H9 (cell line): ENCODE results near the gene ATXN3L. TPM values are rescaled to one million over a fixed set of nuclear protein-coding genes. Genes with fewer than 3 reads are reported as not detected.

ENCODE experiments used
- DNase-seq: peaks from one replicate; pipeline ENCODE4 v3.0.0-alpha.2; 2017
- H2AFZ ChIP-seq: one replicate; pipeline ENCODE4 v1.6.1; 2013; ENCODE audit warnings: mild to moderate bottlenecking, low read length, control low read depth, moderate library complexity
- H2AK5ac ChIP-seq: 2 replicates; pipeline ENCODE4 v1.6.1; 2013; ENCODE audit warnings: low read length, control low read depth, mixed read lengths; ENCODE audit not compliant: insufficient read length
- H2BK120ac ChIP-seq: one replicate; pipeline ENCODE4 v1.6.1; 2013; ENCODE audit warnings: low read depth, mild to moderate bottlenecking, low read length, control low read depth, inconsistent platforms; ENCODE audit not compliant: poor library complexity, severe bottlenecking
- H2BK12ac ChIP-seq: 2 replicates; pipeline ENCODE4 v1.6.1; 2013; ENCODE audit warnings: low read length, control low read depth, mixed read lengths, low read depth; ENCODE audit not compliant: insufficient read length
- H2BK15ac ChIP-seq: 2 replicates; pipeline ENCODE4 v1.6.1; 2013; ENCODE audit warnings: low read depth, low read length, control low read depth
- H2BK20ac ChIP-seq: one replicate; pipeline ENCODE4 v1.6.1; 2013; ENCODE audit warnings: low read depth, mild to moderate bottlenecking, low read length, control low read depth, inconsistent platforms; ENCODE audit not compliant: poor library complexity, severe bottlenecking
- H2BK5ac ChIP-seq: 2 replicates; pipeline ENCODE4 v1.6.1; 2013; ENCODE audit warnings: low read length, control low read depth, mixed read lengths; ENCODE audit not compliant: insufficient read length
- H3K14ac ChIP-seq: 2 replicates; pipeline ENCODE4 v1.6.1; 2013; ENCODE audit warnings: low read length, control low read depth; ENCODE audit not compliant: insufficient read depth
- H3K18ac ChIP-seq: 2 replicates; pipeline ENCODE4 v1.6.1; 2013; ENCODE audit warnings: low read depth, mild to moderate bottlenecking, mixed read lengths, low read length, control low read depth; ENCODE audit not compliant: insufficient read length
- H3K23ac ChIP-seq: 2 replicates; pipeline ENCODE4 v1.6.1; 2013; ENCODE audit warnings: low read length, control low read depth, mixed read lengths, low read depth; ENCODE audit not compliant: insufficient read length
- H3K23me2 ChIP-seq: 2 replicates; pipeline ENCODE4 v1.6.1; 2013; ENCODE audit warnings: low read depth, mild to moderate bottlenecking, mixed read lengths, low read length, control low read depth; ENCODE audit not compliant: insufficient read length, poor library complexity, severe bottlenecking
- H3K27ac ChIP-seq: 2 replicates; pipeline ENCODE4 v1.5.1; 2013; ENCODE audit warnings: low read length, control low read depth, mixed read lengths, low read depth; ENCODE audit not compliant: insufficient read length
- H3K27me3 ChIP-seq: 2 replicates; pipeline ENCODE4 v1.6.1; 2013; ENCODE audit warnings: low read length, control low read depth, inconsistent platforms; ENCODE audit not compliant: insufficient read depth
- H3K4ac ChIP-seq: 2 replicates; pipeline ENCODE4 v1.6.1; 2013; ENCODE audit warnings: low read depth, mild to moderate bottlenecking, control low read depth, inconsistent platforms, low read length, moderate library complexity
- H3K4me1 ChIP-seq: 2 replicates; pipeline ENCODE4 v1.6.1; 2013; ENCODE audit warnings: low read length, control low read depth, inconsistent platforms; ENCODE audit not compliant: insufficient read depth
- H3K4me2 ChIP-seq: 2 replicates; pipeline ENCODE4 v1.6.1; 2013; ENCODE audit warnings: low read length, control low read depth, mixed read lengths; ENCODE audit not compliant: insufficient read length, insufficient read depth
- H3K56ac ChIP-seq: 2 replicates; pipeline ENCODE4 v1.6.1; 2013; ENCODE audit warnings: low read depth, mild to moderate bottlenecking, mixed read lengths, low read length, control low read depth; ENCODE audit not compliant: insufficient read length
- H3K79me1 ChIP-seq: 2 replicates; pipeline ENCODE4 v1.6.1; 2013; ENCODE audit warnings: low read depth, mild to moderate bottlenecking, moderate library complexity, low read length, control low read depth, inconsistent platforms; ENCODE audit not compliant: insufficient read depth, poor library complexity, severe bottlenecking
- H3K79me2 ChIP-seq: 2 replicates; pipeline ENCODE4 v1.6.1; 2013; ENCODE audit warnings: low read length, control low read depth, inconsistent platforms; ENCODE audit not compliant: insufficient read depth
- H3K9ac ChIP-seq: 2 replicates; pipeline ENCODE4 v1.6.1; 2013; ENCODE audit warnings: low read length, control low read depth, mixed read lengths; ENCODE audit not compliant: insufficient read length; ENCODE audit errors: extremely low read depth
- H3K9me3 ChIP-seq: one replicate; pipeline ENCODE4 v1.6.1; 2013; ENCODE audit warnings: low read depth, low read length, inconsistent platforms; ENCODE audit not compliant: control insufficient read depth
- H3T11ph ChIP-seq: one replicate; pipeline ENCODE4 v1.6.1; 2013; ENCODE audit warnings: mild to moderate bottlenecking, low read length, control low read depth, inconsistent platforms
- H4K20me1 ChIP-seq: one replicate; pipeline ENCODE4 v1.6.1; 2013; ENCODE audit not compliant: control insufficient read depth, insufficient read length, insufficient read depth
- H4K5ac ChIP-seq: 2 replicates; pipeline ENCODE4 v1.6.1; 2013; ENCODE audit warnings: low read depth, mild to moderate bottlenecking, mixed read lengths, low read length, control low read depth; ENCODE audit not compliant: insufficient read length
- H4K8ac ChIP-seq: replicated peaks from 2 replicates; pipeline ENCODE4 v1.6.1; 2013; ENCODE audit warnings: low read length, control low read depth, mixed read lengths, low read depth; ENCODE audit not compliant: insufficient read length
- H4K91ac ChIP-seq: 2 replicates; pipeline ENCODE4 v1.6.1; 2013; ENCODE audit warnings: low read depth, mild to moderate bottlenecking, moderate library complexity, mixed read lengths, low read length, control low read depth; ENCODE audit not compliant: insufficient read length
- H3K27ac Mint-ChIP-seq, 3 experiments: 2 replicates in 2 of 3; 3 replicates in 1 of 3; pipeline ENCODE4 v1.8.0; 2020 to 2021; ENCODE audit warnings: mixed read lengths in 3 of 3, mild to moderate bottlenecking in 1 of 3, moderate library complexity in 1 of 3
- H3K27me3 Mint-ChIP-seq: 2 replicates; pipeline ENCODE4 v1.8.0; 2021; ENCODE audit warnings: low read depth, mild to moderate bottlenecking, moderate library complexity, mixed read lengths
- H3K36me3 Mint-ChIP-seq, 3 experiments: 2 replicates in 2 of 3; 3 replicates in 1 of 3; pipeline ENCODE4 v1.8.0; 2020 to 2021; ENCODE audit warnings: low read depth in 3 of 3, mixed read lengths in 3 of 3; ENCODE audit not compliant: insufficient read depth in 1 of 3
- H3K4me1 Mint-ChIP-seq, 2 experiments: 2 replicates each; pipeline ENCODE4 v1.8.0; 2020; ENCODE audit warnings: mixed read lengths in 2 of 2
- H3K4me3 Mint-ChIP-seq, 2 experiments: 2 replicates in 1 of 2; 3 replicates in 1 of 2; pipeline ENCODE4 v1.8.0; 2020 to 2021; ENCODE audit warnings: mild to moderate bottlenecking in 2 of 2, mixed read lengths in 2 of 2, moderate library complexity in 1 of 2
- H3K9me3 Mint-ChIP-seq, 2 experiments: 2 replicates in 1 of 2; 3 replicates in 1 of 2; pipeline ENCODE4 v1.8.0; 2020; ENCODE audit warnings: mild to moderate bottlenecking in 2 of 2, mixed read lengths in 2 of 2, moderate library complexity in 1 of 2
- WGBS: extraction: QIAGEN DNeasy Blood & Tissue Kit; methylation state at CpG from one replicate; pipeline ENCODE4 v1.1.7; 2013; ENCODE audit warnings: missing lambda C conversion rate, low lambda C conversion rate, mixed read lengths; ENCODE audit not compliant: insufficient read length; ENCODE audit errors: extremely low coverage; 5-methylcytosine and 5-hydroxymethylcytosine counted together
- total RNA-seq: library from RNA; stranded (reverse); gene quantifications from 2 replicates; pipeline ENCODE4 v1.2.1, GENCODE V29; 2021
- TF ChIP-seq, protein P1 (sequence below): fragments of 200-600 bp; sonication (generic); conservative IDR thresholded peaks from 3 replicates; pipeline ENCODE4 v1.8.0; 2021; ENCODE audit warnings: antibody characterized with exemption, mild to moderate bottlenecking

ATXN3L gene
- total RNA-seq, 1 experiment from 2014 or later = not detected

DNA sequence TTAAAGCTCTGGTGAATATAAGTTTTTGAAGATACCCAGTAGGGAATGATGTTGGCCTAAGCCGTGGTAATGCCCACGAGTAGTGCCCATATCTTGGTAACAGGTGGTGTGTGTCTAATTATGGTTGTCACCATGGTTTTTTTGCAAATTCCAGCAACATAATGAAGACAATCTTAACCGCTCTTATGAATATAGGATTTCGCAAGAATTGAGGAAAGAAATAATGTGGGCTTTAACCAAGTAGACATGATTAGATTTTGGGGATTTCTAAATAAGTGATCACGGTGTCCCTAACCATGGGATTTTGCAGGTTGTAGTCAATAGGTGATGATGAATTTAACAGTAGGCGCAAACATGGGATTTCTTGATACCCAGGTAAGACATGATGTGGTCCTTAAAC, 2.5 kb downstream of the ATXN3L start:
- H3K9me3 Mint-ChIP-seq = peaks cover 72 to 81% of the 10 kb centered on the region in 2 experiments
- H3K27ac Mint-ChIP-seq = no peak overlapping the region
- Histone ChIP-seq H3K14ac (no peak overlapping the region), H2AK5ac (no peak overlapping the region), H4K91ac (no peak overlapping the region), H4K8ac (no peak overlapping the region), H3K4ac (no peak overlapping the region), H3K27me3 (no peaks in the 10 kb centered on the region), H3K9ac (no peak overlapping the region), H2BK12ac (no peak overlapping the region), H3K18ac (no peak overlapping the region), H3T11ph (no peak overlapping the region), H2BK20ac (no peak overlapping the region), H2BK5ac (no peak overlapping the region), H2BK15ac (no peak overlapping the region), H2AFZ (no peak overlapping the region), H4K5ac (no peak overlapping the region), H3K79me1 (no peaks in the 10 kb centered on the region), H3K23me2 (no peaks in the 10 kb centered on the region), H3K9me3 (peaks cover 4% of the 10 kb centered on the region), H4K20me1 (no peaks in the 10 kb centered on the region), H2BK120ac (no peak overlapping the region), H3K79me2 (no peaks in the 10 kb centered on the region), H3K4me2 (no peak overlapping the region), H3K56ac (no peak overlapping the region), H3K23ac (no peak overlapping the region), H3K4me1 (no peaks in the 10 kb centered on the region), H3K27ac (no peak overlapping the region)
- no peaks in the 10 kb centered on the region for H3K27me3 Mint-ChIP-seq
- no CpG with 5 or more reads among the region's 6 CpGs for WGBS
- no peak for DNase-seq
- no peaks in the 10 kb centered on the region; a peak in 2 of 7 replicates for H3K36me3 Mint-ChIP-seq
- TF ChIP-seq, protein P1, sequence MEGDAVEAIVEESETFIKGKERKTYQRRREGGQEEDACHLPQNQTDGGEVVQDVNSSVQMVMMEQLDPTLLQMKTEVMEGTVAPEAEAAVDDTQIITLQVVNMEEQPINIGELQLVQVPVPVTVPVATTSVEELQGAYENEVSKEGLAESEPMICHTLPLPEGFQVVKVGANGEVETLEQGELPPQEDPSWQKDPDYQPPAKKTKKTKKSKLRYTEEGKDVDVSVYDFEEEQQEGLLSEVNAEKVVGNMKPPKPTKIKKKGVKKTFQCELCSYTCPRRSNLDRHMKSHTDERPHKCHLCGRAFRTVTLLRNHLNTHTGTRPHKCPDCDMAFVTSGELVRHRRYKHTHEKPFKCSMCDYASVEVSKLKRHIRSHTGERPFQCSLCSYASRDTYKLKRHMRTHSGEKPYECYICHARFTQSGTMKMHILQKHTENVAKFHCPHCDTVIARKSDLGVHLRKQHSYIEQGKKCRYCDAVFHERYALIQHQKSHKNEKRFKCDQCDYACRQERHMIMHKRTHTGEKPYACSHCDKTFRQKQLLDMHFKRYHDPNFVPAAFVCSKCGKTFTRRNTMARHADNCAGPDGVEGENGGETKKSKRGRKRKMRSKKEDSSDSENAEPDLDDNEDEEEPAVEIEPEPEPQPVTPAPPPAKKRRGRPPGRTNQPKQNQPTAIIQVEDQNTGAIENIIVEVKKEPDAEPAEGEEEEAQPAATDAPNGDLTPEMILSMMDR = no peak
- H3K4me1 Mint-ChIP-seq = no peaks in the 10 kb centered on the region
- H3K4me3 Mint-ChIP-seq = no peak overlapping the region
